Activated CD8-positive, alpha-beta memory T cell treated with anti-CD3 and anti-CD28 coated beads, Interleukin-2, amount 50 U/mL, for 24 hours (primary cell): ENCODE results near the gene ITGB1.
"Not testable (repeated sequence)": the region's sequence is repeated elsewhere in the genome, so short reads cannot be mapped to it uniquely, and the experiment has no call there.

ENCODE experiments used
- DNase-seq: peaks from one replicate; pipeline ENCODE4 v3.0.0-alpha.2; 2020; ENCODE audit errors: extremely low read depth

ITGB1 gene

DNA sequence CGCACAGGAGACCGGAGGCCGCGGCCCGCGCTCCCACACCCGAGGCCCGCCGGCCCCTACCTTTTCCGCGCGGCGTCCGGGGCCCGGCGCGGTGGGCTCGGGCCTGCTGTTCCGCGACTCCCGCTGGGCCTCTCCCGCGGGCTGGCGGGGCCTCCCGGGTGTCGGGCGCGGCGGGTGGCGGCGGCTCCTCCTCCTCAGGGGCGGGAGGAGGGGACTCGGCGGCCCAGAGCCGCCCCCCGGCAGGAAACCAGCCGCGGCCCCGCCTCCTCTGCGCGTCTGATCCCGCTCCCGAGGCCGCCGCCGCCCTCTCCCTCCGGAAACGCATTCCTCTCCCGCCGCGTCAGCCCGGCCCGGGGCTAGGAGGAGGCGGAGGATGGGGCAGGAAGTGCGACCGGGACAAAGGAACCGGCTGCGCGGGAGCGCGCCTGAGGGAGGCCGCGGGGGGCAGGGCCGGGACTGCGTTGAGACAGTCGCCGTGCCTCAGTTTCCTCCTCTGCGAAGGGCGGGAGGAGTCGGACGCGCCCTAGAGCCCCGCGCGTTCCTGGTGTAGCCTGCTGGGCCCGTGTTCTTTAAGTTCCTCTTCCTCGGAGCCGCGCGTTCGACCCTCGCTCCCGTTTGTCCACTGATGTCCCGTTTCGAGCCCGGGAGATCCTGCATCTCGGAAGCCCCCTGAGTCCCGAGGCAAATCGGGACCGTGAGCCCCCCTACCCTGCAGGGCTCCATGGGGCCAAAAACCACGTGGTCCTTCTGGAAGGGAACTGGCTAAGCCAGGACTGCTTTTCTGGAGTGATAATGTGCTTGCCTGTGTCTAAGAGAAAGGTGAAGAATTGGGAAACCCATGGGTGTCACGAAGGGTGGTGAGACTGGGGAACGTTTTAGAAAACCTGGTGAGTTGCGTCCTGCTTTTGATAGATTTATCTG is at the start of gene ITGB1:
Gene ITGB1, minus strand, starts transcription at position 146 of the 921 bp plus-strand sequence. CDS start 22,672 bp downstream, outside the sequence.
- DNase-seq = peak; percentile 52

- no peak for DNase-seq
Measured at GRCh38 chr10:33006342-33006887, 48.4 kb upstream of the ITGB1 start.

DNA sequence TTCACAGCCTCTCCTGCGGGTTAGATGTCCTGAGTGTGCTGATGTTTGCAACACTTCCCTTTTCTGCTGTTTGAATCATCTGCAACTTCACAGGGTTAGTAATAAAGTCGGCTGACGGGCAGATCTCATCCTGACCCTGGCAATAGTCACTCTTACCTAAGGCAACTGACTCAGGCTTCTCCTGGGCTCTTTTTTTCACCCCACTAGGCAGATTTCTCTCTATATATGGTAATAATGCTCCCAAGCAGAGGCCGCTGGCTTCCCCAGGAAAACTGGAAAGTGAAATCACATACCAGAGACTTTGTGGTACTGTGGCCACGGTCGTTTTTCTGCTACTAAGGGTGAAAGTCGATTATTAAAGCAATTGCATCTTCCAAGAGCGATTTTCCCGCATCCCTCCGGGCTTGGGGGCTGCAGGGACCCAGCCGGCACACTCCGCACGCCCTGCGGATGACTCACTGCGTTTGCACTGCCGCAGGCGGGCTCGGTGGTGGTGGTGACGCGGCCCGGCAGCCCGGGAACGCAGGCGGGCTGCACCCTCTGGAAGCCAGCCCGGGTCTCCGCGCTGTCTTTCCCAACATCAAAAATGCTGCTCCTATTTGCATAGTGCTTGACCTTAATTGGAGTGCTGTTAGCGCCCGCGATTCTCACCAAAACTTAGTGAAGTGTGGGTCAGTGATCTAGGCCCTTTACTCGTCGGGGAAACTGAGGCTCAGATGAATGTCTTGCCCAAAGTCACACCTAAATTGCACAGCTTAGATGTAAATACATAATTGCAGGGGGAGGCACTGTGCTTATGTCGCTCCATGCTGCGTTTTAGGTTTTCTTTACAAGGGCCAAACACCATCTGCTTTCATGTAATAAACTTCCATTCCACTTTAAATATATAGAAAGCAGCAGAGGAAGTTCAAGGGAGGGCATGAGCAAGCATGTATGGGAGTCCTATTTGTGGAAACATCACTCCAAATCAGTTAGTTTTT is 47.6 kb upstream of the ITGB1 start:
- DNase-seq = no peak

DNA sequence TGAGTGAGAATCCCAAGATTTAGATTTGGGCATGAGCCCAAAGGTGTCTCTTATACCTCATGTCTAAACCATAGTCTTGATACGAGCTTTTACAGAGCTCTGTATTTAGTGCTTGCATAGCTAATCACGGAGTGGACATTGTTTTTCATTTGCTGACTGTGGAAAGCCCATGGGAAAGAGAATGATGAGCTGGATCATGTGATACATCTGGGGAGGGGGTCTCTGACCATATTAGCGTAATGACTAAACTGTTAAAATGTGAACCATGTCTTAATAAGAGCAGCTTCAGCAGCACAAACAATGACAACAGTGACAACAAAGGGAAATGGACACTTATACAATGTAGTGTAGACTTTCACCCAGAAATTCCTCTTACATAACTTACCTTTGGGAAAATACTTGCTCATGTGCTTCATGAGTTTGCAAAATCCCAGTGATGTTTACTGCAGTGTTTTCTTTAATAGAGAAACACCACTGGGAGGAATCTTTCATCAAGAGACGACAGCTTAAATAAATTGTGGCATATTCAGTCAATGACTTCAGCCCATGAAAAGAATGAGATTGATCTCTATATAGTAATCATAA is 44.0 kb upstream of the ITGB1 start:
- DNase-seq = no peak

DNA sequence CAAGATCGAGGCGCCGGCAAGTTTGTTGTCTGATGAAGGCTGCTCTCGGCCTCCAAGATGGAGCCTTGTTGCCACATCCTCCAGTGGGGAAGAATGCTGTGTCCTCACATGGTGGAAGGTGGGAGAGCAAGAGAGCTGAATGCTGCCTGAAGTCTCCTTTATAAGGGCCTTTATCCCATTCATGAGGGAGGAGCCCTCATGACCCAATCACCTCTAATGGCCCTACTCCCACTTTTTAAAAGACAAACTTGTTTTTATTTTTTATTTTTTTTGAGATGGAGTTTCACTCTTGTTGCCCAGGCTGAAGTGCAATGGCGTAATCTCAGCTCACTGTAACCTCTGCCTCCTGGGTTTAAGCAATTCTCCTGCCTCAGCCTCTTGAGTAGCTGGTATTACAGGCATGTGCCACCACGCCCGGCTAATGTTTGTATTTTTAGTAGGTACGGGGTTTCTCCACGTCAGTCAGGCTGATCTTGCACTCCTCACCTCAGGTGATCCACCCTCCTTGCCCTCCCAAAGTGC is 40.1 kb upstream of the ITGB1 start:
- DNase-seq = not testable (repeated sequence)

DNA sequence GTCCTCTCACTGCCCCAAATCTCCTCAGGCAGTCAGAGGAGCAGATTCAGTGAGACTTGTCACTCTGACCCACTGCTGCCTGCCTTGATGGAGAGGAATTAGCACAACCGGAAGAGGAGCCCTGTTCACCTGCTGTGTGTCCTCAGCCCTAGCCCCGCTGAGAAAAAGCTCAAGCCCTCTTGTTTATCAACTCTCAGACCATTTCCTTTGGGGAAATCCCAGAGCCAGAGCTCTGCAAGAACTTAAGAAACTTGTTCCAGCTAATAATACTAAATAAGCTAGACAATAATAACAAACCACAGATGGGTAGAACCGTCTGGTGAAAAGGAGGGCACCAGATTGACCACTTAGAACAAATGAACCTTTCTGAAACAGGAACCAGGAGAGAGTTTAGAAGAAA is 37.7 kb upstream of the ITGB1 start:
- DNase-seq = no peak

DNA sequence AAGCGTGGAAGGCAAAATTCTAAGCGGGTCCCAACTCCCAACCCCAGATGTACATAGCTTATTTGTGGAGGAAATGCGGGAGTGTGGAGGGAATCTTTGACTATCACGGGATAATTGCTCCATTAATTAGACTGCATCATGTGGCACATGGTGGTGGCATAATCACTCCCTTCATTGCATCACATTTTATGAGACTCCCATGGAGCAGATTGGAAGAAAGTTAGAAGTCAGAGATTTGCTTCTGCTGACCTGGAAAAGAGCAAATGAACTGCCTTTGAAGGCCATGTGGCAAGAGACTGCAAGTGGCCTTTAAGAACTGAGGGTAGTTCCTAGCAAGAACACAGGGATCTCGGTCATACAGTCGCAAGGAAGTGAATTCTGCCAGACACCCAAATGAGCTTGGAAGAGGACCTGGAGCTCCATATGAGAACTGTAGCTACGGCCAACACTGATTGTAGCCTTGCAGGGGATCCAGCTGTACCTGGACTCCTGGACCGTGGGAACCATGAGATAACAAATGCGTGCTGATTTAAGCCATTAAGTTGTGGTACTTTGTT is 37.1 kb upstream of the ITGB1 start:
- DNase-seq = no peak

DNA sequence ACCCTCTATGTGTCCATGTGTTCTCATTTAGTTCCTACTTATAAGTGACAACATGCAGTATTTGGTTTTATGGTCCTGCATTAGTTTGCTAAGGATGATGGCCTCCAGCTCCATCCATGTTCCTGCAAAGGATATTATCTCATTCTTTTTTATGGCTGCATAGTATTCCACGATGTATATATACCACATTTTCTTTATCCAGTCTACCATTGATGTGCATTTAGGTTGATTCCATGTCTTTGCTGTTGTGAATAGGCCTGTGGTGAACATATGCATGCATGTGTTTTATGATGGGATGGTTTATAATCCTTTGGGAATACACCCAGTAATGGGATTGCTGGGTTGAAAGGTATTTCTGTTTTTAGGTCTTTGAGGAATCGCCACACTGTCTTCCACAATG is 36.6 kb upstream of the ITGB1 start:
- not testable (repeated sequence) for DNase-seq

- DNase-seq = not testable (repeated sequence)
Measured at GRCh38 chr10:32992310-32992709, 34.3 kb upstream of the ITGB1 start.

- no peak for DNase-seq
Measured at GRCh38 chr10:32990811-32991210, 32.8 kb upstream of the ITGB1 start.

DNA sequence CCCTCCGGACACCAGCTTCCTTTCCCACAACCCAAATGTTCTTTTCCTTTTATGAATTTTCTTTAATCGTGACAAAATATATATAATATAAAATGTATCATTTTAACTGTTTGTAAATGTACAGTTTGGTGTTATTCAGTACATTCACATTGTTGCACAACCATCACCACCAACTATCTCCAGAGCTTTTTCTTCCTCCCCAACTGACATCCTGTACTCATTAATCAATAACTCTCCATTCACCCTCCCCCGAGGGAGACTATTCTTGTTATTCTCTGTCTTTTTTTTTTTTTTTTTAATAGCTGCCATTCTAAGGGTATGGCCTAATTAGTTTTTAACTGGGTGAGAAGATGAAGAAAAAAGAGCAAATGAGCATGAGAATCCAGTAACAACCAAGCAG is 30.6 kb upstream of the ITGB1 start:
- DNase-seq = no peak

GRCh38 chr10:32987172-32987571 is 29.1 kb upstream of the ITGB1 start:
- no peak for DNase-seq

DNA sequence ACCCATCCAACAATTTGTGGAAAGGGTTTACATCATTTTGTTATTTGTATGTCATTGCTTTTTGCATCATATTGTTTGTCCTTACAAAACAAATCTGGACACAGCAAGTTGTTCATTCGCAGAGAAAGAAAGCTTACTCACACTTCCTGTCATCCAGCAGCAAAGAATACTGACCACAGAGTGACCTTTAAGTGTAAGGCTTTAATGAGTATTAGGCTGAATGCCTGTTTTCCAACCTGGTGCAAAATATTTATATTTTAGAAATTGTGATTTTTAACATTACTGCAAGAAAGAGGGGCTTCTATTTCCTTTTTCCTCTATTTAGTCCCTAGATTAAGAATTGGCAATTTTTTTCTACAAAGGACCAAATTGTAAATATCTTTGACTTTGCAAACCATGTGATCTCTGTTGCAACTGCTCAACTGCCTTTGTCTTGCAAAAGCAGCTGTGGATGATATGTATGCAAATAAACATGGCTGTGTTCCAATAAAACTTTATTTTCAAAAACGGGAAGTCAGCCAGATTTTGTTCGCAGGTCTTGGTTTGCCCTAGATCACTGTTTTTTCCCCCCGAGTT is 27.8 kb upstream of the ITGB1 start:
- DNase-seq = no peak

DNA sequence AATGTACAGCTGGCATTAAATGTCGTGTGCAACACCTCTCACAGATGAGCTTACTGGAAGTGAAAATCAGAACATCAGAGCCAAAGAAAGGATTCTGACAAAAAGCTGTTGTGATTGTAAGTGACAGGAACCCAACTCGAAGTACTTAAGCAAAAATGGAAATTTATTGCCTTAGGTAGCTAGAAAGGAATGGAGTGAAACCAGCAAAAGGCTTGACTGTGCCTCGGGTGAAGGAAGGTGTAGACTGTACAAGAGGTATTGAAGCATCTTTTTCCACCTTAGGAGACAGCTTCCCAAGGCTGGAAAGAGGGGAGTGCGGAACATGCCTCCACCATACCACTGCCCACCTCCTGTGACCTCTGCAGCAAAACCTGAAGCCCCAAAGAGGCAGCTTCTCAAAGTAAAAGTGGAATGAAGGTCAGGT is 27.3 kb upstream of the ITGB1 start:
- no peak for DNase-seq

DNA sequence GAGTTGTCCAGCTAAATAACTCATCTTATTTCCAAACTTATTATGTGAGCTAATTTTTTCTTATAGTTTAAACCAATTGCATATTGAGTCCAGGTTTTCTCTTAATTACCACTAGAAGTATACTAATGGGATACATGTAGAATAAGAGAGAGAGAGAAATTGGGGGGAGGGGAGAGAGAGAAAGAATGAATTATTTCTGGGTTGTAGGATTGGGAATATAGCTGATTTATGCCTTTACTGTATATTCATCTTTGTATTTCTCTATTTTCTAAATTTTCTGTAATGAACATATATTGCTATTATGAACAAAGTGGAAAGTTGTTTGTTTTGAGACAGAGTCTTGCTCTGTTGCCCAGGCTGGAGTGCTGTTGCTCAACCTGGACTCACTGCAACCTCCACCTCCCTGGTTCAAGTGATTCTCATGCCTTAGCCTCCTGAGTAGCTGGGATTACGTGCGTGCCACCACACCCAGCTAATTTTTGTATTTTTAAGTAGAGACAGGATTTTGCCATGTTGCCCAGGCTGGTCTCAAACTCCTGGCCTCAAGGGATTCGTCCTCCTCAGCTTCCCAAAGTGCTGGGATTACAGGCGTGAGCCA is 26.1 kb upstream of the ITGB1 start:
- no peak for DNase-seq

DNA sequence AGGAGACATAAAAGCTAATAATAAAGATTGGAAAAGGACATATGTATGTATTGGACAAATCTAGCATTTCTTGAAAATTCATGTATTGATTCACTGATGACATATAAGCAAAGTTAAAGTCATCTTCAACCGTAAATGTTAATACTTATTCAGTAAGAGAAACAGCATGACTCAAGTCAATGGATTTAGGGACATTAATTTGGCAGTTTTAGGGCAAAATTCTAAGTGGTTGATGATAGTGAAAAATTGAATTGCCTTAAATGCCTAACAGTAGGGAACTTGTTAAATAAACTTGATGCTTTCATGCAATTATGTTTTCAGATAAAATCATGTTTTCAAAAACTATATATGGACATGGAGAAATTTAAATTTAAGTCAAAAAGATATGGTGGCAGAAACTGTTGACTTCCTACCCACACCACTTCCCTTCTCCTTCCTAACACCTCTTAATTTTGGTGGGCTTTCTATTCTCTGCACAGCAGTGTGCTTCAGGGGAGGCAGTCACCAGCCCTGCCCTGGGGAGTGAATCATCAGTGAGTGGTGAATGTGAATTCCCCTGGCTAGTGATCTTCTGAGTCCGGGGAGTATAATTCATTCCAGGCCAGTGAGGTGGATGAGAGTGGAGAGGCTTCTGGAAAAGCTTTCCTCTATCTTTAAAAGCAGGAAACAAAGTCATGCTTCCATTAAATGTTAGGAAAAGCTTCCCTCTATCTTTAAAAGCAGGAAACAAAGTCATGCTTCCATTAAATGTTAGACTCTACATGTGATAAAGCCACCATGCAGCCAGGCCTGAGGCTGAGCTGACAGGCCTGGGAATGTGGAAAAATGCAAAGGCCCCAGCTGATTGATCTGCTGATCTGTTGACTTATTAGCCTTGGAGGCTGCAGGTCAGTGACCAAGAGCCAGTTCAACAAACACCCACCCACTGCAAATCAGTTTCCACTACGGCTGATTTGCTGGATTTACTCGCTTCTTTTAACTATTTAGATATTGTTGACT is 25.2 kb upstream of the ITGB1 start:
- no peak for DNase-seq

DNA sequence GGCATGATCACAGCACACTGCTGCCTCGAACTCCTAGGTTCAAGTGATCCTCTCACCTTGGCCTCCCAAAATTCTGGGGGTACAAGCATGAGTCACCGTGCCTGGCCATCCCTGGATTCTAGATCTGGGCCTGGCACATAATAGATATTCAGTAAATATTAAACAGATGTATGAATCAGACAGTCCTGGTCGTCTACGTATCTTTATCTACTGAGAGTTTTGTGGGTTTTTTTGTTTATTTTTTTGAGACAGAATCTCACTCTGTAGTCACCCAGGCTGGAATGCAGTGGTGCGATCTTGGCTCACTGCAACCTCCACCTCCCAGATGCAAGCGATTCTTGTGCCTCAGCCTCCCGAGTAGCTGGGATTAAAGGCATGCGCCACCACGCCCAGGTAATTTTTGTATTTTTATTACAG is 24.3 kb upstream of the ITGB1 start:
- no peak for DNase-seq

DNA sequence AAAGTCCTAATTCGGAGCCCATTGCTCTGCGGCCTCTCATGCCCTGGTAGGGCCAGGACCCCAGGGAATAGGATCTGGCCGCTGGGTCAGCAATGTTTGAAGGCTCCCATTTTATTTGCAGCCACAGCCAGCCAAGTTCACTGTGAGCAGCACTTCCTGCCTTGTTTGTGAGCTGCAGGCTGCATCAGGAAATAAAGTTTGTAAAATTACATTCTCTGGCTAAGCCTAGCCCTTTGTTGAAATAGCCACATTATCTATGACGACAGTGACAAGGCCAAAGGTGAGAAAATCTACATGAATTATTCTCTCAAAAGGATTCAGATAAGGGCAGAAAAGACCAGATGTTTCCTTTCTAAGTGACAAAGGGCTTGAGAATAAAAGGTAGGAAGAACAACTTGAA is 23.7 kb upstream of the ITGB1 start:
- no peak for DNase-seq
